ENCODE measurements around the gene MAPKAPK2. TPM values are rescaled to one million over a fixed set of nuclear protein-coding genes. Genes with fewer than 3 reads are reported as not detected.
"Not testable (repeated sequence)": the region's sequence is repeated elsewhere in the genome, so short reads cannot be mapped to it uniquely, and the experiment has no call there.

Gene MAPKAPK2
- total RNA-seq, 1 donor from 2014 or later, result 64.2 TPM

DNA sequence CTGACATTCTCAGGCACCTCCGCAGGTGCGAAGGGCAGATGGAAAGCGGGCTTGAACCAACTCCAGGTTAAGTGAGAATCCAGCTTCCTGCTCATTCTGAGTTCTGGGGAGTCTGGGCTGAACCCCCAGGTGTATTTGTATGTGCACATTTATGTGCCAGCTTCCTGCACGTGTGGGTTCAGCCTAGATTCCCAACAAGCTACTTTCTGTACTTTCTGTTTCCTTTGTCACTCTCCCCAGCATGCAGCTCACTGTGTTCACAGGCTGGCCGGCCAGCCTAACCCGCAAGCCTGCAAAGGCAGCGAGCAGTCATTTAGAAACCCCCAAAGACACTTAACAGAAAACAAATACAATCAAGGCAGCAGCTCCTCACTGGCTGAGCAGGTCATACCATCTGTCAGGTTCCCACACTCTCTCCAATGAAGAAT, 84.6 kb downstream of the MAPKAPK2 start:
- DNase-seq (ENCODE audit: extremely low read depth, low read depth, low spot score), result no peak

DNA sequence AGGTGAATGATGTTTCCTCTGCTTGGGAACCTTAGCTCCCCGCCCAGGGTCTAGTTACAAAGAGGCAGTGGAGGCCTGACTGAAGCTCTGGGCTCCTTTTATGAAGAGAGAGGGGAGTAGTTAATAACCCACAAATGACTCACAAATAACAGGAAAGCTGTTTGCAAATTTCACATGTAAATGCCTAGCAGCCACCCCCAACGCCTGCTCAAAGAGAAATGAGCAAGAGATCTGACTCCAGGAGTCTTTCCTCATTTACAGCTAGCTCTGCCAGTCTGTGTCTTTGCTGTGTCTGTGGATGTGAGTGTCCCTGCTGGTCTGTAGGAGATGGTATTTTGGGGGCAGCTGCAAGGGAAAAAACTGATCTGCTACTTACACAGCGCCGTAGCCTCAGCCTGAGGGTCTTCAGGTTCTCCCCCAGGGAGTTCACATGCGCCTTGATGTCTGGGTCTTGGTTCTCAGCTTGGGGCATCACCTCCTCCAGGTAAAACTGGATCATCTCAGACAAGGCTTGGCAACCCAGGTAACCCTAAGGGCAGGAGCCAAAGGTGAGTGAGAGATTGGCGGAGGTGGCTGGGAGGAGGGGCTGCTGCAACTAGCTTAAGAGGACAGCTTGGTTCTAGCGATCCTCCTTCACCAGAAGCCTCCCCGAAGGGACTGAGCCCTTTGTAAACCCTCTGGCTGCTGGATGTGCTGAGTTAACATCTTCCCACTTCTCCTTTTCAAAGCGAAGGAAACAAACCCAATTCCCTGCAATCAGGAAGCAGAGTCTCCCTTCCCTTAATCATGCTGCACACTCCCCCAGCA, 86.0 kb downstream of the MAPKAPK2 start, which contains the start of gene IL19:
Gene IL19, plus strand, starts transcription at position 243 of the 807 bp plus-strand sequence. CDS start 65,890 bp downstream, outside the sequence.
- no peak for DNase-seq (ENCODE audit: extremely low read depth, low read depth, low spot score)

DNA sequence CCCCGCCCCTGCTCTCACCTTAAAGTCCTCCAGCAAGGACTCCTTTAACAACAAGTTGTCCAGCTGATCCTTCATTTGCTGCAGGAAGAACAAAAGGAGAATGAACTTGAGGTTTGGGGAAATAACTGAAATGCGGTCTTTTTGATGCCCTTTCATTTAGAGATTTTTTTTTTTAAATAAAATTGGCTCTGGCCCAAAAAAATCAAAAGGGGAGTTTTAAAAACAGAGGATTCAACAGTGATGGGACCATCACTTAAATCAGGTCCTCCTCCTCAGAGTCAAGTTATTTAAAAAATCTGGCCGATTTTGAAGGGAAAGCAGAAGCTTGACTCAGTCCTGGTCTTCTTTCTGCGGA, 86.6 kb downstream of the MAPKAPK2 start:
- no peak for DNase-seq (ENCODE audit: extremely low read depth, low read depth, low spot score)

DNA sequence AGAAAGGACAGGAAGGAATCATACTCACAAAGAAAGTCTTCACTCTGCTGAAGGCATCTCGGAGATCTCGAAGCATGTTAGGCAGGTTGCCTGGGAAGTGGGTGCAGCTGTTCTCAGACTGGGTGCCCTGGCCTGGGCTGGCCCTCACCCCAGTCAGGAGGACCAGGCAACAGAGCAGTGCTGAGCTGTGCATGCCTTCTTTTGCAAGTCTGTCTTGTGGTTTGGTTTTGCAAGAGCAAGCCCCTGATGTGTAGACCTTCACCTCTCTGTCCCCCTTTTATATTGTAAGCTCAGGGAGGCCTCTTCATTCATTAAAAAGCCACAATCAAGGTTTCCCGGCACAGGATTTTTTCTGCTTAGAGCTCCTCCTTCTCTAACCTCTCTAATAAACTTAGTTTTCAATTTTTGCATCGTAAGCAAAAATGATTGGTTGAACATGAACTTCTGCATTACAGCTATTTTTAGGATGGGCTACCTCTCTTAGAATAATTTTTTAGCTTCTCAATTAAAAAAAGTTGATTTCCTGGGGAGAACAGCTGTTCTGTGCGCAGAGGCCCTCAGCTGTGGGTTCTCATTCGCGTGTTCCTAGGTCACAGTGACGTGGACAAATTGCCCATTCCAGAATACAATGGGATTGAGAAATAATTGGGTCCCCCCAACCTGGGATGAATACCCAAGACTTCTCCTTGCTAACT, 87.7 kb downstream of the MAPKAPK2 start, which contains the start of gene IL10:
Gene IL10, minus strand, starts transcription at position 252 of the 695 bp plus-strand sequence. Its CDS starts 59 bp downstream, at position 193.
- DNase-seq (ENCODE audit: extremely low read depth, low read depth, low spot score), result no peak

DNA sequence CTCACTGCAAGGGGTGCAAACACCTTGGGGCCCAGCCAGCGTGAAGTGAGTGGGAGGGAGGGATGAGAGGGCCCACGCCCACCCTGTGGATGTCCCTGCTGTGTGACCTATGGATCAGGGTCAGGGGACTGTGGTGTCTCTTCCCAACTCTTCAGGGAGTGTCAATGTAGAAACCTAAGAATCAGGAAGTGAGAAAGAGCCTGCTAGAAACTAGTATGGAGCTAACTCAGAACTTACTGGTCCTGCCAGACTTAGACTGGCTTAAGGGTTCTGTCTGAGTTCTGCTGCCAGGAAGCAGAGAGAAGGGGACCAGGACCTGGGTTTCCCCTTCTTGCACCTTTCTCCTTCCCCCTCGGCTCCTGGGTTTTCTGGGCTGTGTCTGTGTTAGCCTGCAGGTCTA, 89.4 kb downstream of the MAPKAPK2 start:
- DNase-seq (ENCODE audit: extremely low read depth, low read depth, low spot score), result no peak

DNA sequence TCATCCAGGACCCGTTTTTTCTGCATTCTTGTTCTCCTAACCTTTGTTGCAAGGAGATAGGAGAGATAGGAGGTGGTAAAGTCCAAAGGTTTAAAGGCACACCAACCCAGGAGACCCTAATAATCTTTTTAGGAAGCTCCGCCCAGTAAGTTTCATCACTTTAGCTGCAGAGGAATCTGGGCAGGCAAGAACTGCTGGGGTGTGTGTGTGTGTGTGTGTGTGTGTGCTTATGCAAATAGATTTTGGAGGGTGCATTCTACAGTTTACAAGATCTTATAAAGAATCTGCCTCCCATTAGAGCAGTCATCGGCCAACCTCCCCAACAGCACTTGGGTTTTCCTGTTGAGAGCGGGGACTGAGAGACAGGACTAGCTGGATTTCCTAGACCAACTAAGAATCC, 91.5 kb downstream of the MAPKAPK2 start:
- DNase-seq (ENCODE audit: extremely low read depth, low read depth, low spot score), result no peak

DNA sequence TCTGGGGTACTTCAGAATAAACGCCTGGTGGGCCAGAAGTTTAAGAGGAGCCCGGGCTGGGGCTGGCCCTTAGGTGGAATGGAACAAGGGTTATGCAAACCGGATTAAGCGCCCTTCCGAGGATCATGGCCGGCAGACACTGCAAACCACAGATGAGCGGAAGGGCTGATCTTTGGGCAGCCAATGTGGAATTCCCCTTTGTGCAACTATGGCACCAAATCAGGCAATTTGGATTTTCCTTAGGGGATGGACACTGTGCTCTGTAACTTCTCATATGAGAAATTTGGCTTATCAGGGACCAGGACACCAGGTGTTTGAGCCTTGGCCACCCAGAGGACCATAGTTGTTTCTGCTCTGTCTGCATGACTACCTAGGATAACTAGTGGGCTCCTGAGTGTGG, 93.3 kb downstream of the MAPKAPK2 start:
- DNase-seq (ENCODE audit: extremely low read depth, low read depth, low spot score), result no peak

DNA sequence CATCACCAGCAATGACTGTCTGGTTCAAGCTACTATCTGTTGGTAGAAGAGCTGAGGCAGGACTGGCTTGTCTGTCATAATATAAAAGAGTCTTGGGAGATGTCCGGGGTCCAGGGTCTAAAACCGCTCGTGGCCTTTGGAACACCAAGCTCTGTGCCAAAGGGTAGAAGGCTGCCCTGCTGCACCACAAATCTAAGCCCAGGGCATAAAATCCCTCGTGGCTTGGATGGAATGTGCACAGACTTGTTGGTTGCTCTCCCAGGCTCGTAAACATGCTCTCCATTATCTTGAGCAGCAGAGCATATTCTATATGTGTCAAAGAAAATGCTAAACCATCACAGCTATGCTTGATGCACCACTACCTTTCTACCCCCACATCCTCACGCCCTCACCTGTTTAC, 94.2 kb downstream of the MAPKAPK2 start:
- not testable (repeated sequence) for DNase-seq (ENCODE audit: extremely low read depth, low read depth, low spot score)

DNA sequence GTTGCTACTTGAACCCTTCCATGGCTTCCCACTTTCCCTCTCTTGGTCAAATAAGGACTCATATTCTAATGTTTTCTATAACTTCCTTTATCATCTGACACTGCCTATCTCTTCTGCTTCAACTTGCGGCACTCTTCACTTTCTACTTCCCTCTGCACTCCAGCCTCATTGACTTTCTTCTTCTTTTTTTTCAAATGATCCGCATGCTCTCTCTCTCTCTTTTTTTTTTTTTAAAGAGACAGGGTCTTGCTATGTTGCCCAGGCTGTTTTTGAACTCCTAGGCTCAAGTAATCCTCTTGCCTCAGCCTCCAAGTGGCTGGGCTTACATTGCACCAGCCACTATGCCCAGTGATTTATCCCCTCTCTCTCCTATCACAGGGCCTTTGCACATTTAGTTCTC, 94.9 kb downstream of the MAPKAPK2 start:
- DNase-seq (ENCODE audit: extremely low read depth, low read depth, low spot score), result no peak

DNA sequence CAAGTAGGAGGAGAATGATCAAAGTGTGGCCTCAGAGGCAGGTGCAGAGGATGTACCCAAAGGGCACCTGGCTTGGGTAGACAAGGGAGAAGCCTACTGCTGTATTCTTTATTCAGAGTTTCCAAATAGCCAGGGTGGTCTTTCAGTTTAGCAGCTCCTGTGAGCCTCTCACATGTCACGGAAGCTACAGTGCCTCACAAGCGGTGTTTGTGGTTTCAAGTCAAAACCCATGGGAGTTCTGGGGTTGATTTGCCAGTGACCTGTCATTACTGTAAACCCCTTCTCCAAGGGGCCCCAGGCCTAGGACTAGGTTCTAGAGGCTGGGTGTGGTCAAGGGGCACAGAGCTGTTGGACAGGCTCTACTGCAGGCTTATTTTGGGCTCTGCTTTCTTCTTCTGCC, 97.7 kb downstream of the MAPKAPK2 start:
- no peak for DNase-seq (ENCODE audit: extremely low read depth, low read depth, low spot score)

DNA sequence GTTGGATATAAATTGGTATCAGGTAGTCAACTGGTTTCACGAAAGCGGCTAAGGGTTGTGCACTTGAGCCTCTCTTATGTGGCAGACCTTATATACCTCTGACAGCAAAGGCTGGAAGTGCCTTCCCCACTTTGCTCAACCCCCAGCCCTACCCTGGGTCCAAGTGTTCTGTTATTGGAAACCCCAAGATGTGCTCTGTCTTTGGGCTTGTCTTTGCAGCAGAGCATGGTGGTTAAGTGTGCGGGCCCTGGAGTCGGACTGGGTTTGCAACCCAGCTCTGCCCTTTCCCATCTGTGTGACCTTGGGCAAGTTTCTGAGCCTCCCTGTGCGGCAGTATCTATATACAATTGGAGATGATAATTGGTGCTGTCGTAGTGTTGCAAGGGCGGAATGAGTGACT, 98.8 kb downstream of the MAPKAPK2 start:
- DNase-seq (ENCODE audit: extremely low read depth, low read depth, low spot score), result no peak

Other genes starting within 250 kb of the MAPKAPK2 start
- gene IKBKE, start 214.4 kb upstream of the MAPKAPK2 start, total RNA-seq, result 12.3 and 14.7 TPM in 2 replicates
- 0.29 and 1.1 TPM in 2 replicates for gene RASSF5, start 177.4 kb upstream of the MAPKAPK2 start, total RNA-seq
- 39.8 and 44.9 TPM in 2 replicates for gene EIF2D, start 72.4 kb upstream of the MAPKAPK2 start, total RNA-seq
- gene DYRK3, start 49.4 kb upstream of the MAPKAPK2 start, total RNA-seq, result 13.3 and 15.8 TPM in 2 replicates
- gene IL19, start 85.9 kb downstream of the MAPKAPK2 start, total RNA-seq, result not detected in 2 replicates
- not detected in 2 replicates for gene IL10, start 87.6 kb downstream of the MAPKAPK2 start, total RNA-seq
- not detected in 2 replicates for gene IL20, start 180.7 kb downstream of the MAPKAPK2 start, total RNA-seq
- not detected in 2 replicates for gene IL24, start 212.5 kb downstream of the MAPKAPK2 start, total RNA-seq
- 1.1 TPM in 1 of 2 replicates, not detected in the other for gene FCMR, start 237.0 kb downstream of the MAPKAPK2 start, total RNA-seq